GM12891 (cell line): Measurements from ENCODE around the gene DIP2C.

Experiments
- POLR2AphosphoS5 ChIP-seq: IDR thresholded peaks from 2 replicates; pipeline ENCODE4 v1.6.1; 2011; ENCODE audit warnings: low read depth, low read length, control low read depth
- TAF1 ChIP-seq: IDR thresholded peaks from 2 replicates; pipeline ENCODE4 v1.6.1; 2011; ENCODE audit warnings: low read depth, low read length, control low read depth

DNA sequence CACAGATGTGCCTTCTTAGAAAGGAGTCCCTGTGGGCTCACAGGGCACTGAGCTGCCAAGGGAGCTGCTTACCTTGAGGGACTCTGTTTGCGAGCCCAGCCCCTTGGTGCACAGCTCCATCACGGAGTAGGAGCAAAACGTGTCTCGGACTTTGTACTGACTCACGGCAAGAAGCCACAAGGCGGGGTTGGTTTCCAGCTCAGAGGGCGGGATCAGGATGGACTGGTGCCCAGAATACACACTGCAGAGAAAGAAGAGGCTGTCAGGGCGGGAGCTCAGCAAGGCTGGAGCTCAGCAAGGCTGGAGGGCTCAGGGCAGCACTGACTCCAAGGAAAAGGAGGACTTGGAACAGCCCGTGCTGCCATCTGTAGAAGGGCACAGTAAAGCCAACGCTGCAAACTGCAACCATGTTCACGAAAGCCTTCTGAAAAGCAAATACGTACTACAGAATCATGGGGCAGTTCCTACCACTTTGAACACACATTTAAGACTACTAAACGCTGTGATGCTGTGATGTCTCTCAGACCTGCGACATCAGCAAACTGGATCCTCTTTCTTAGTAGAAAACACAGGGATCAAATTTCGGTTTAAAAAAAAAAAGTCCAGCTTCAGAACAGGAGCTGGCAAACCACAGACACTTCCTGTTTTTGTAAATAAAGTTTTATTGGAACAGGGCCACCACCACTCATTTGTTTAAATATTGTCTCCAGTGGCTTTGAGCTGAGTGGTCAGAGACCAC, 359.9 kb downstream of the DIP2C start:
- TF ChIP-seq TAF1 (no peak), POLR2AphosphoS5 (no peak)
